ENCODE data around the gene DPEP2NB. TPM values are rescaled to one million over a fixed set of nuclear protein-coding genes. Genes with fewer than 3 reads are reported as not detected.
A peak's percentile ranks its signal among the peaks of the same experiment; 100 is the strongest.

Gene DPEP2NB
- total RNA-seq, 4 donors from 2014 or later = not detected

- no peaks in the 10 kb centered on the region for H3K9me3 ChIP-seq
- no peak overlapping the region for H3K27ac ChIP-seq
- peaks cover 0 to 82% (median 5%) of the 10 kb centered on the region in 3 donors for H3K36me3 ChIP-seq
- intact Hi-C loops (cut with DNase I) = no loop called here
- H3K4me1 ChIP-seq = peaks cover 5 to 28% (median 6%) of the 10 kb centered on the region in 3 donors
- no peaks in the 10 kb centered on the region for H3K27me3 ChIP-seq
- no peak overlapping the region for H3K4me3 ChIP-seq
- TF ChIP-seq CTCF (IDR thresholded peaks at IDR 0.05) = no peak
- no peak for TF ChIP-seq POLR2A (IDR thresholded peaks at IDR 0.05)
- no peak for DNase-seq
Measured at GRCh38 chr16:68059804-68060203, 44.1 kb upstream of the DPEP2NB start.

- Histone ChIP-seq H3K27ac (no peak overlapping the region), H3K4me3 (no peak overlapping the region), H3K9me3 (no peaks in the 10 kb centered on the region), H3K27me3 (no peaks in the 10 kb centered on the region), H3K36me3 (peaks cover under 1 to 93% (median 19%) of the 10 kb centered on the region in 3 donors), H3K4me1 (peaks cover 0 to 10% (median 0%) of the 10 kb centered on the region in 3 donors)
- 84 to 89% methylated on average over 3 of the region's 3 CpGs for WGBS, 2 donors
- TF ChIP-seq CTCF (IDR thresholded peaks at IDR 0.05) (no peak), POLR2A (IDR thresholded peaks at IDR 0.05) (no peak)
- intact Hi-C loops (cut with DNase I) = no loop called here
- no peak for DNase-seq
Measured at GRCh38 chr16:68055395-68055794, 39.7 kb upstream of the DPEP2NB start.

- Histone ChIP-seq H3K27ac (no peak overlapping the region), H3K9me3 (no peaks in the 10 kb centered on the region), H3K36me3 (peaks cover 3 to 84% (median 28%) of the 10 kb centered on the region in 3 donors), H3K4me3 (no peak overlapping the region), H3K4me1 (no peaks in the 10 kb centered on the region), H3K27me3 (no peaks in the 10 kb centered on the region)
- TF ChIP-seq POLR2A (IDR thresholded peaks at IDR 0.05) (no peak), CTCF (IDR thresholded peaks at IDR 0.05) (no peak)
- no peak for DNase-seq
- 83 to 100% methylated on average over 1 to 2 of the region's 2 CpGs for WGBS, 2 donors
- intact Hi-C loops (cut with DNase I) = no loop called here
Measured at GRCh38 chr16:68049449-68049848, 33.7 kb upstream of the DPEP2NB start.

GRCh38 chr16:68047987-68048386 is 32.3 kb upstream of the DPEP2NB start:
- intact Hi-C loops (cut with DNase I) = no loop called here
- Histone ChIP-seq H3K4me1 (no peaks in the 10 kb centered on the region), H3K27ac (peak overlapping the region in 1 of 4 donors; percentile 48), H3K4me3 (no peak overlapping the region), H3K36me3 (peaks cover 3 to 79% (median 23%) of the 10 kb centered on the region in 3 donors), H3K9me3 (no peaks in the 10 kb centered on the region), H3K27me3 (no peaks in the 10 kb centered on the region)
- 76 to 78% methylated on average over 2 of the region's 2 CpGs for WGBS, 2 donors
- no peak for DNase-seq
- TF ChIP-seq CTCF (IDR thresholded peaks at IDR 0.05) (no peak), POLR2A (IDR thresholded peaks at IDR 0.05) (no peak)

GRCh38 chr16:68046106-68046505 is 30.4 kb upstream of the DPEP2NB start:
- no peak for TF ChIP-seq CTCF (IDR thresholded peaks at IDR 0.05)
- TF ChIP-seq POLR2A (IDR thresholded peaks at IDR 0.05) = no peak
- peaks cover 3 to 70% (median 14%) of the 10 kb centered on the region in 3 donors for H3K36me3 ChIP-seq
- intact Hi-C loops (cut with DNase I) = no loop called here

More at GRCh38 chr16:68046106-68046505, 30.4 kb upstream of the DPEP2NB start:
- 81 to 82% methylated on average over 7 of the region's 7 CpGs for WGBS, 2 donors
- Histone ChIP-seq H3K4me3 (no peak overlapping the region), H3K9me3 (no peaks in the 10 kb centered on the region), H3K4me1 (no peaks in the 10 kb centered on the region), H3K27ac (no peak overlapping the region), H3K27me3 (no peaks in the 10 kb centered on the region)
- no peak for DNase-seq

All from esophagus squamous epithelium (tissue), 5 donors.